SJSA1 (cell line): ENCODE measurements around the gene PITPNC1. TPM values are rescaled to one million over a fixed set of nuclear protein-coding genes. Genes with fewer than 3 reads are reported as not detected.
"Not testable (repeated sequence)": the region's sequence is repeated elsewhere in the genome, so short reads cannot be mapped to it uniquely, and the experiment has no call there.

Experiments used
- DNase-seq, 2 experiments: peaks; one replicate each; pipeline ENCODE4 v3.0.0-alpha.2; 2015 to 2020; ENCODE audit warnings: low spot score in 2 of 2, low read depth in 1 of 2
- H3K27ac ChIP-seq: fragments of 250-450 bp; sonication (Bioruptor Pico); 2 replicates; pipeline ENCODE4 v1.5.1; 2020; ENCODE audit warnings: mild to moderate bottlenecking, moderate library complexity
- H3K27me3 ChIP-seq: fragments of 250-450 bp; sonication (Bioruptor Pico); replicated peaks from 2 replicates; pipeline ENCODE4 v1.5.1; 2020; ENCODE audit warnings: mild to moderate bottlenecking, moderate library complexity
- H3K36me3 ChIP-seq: fragments of 250-450 bp; sonication (Bioruptor Pico); 2 replicates; pipeline ENCODE4 v1.5.1; 2020; ENCODE audit warnings: mild to moderate bottlenecking
- H3K4me1 ChIP-seq: fragments of 250-450 bp; sonication (Bioruptor Pico); replicated peaks from 2 replicates; pipeline ENCODE4 v1.6.1; 2021; ENCODE audit warnings: mild to moderate bottlenecking
- H3K4me3 ChIP-seq: fragments of 250-450 bp; sonication (Bioruptor Pico); 2 replicates; pipeline ENCODE4 v1.5.1; 2020; ENCODE audit warnings: mild to moderate bottlenecking
- H3K9me3 ChIP-seq: fragments of 250-450 bp; sonication (Bioruptor Pico); replicated peaks from 2 replicates; pipeline ENCODE4 v1.5.1; 2020; ENCODE audit warnings: mild to moderate bottlenecking
- total RNA-seq: library from RNA; depleted of rRNA; stranded (reverse); fragments of >200 nt; shearing (Covaris generic); gene quantifications from 2 replicates; pipeline ENCODE4 v1.2.3, GENCODE V29; 2014

PITPNC1 gene
- total RNA-seq, 1 experiment from 2014 or later: 9.1 TPM

GRCh38 chr17:67504182-67504581 lies 127.1 kb downstream of the PITPNC1 start:
- Histone ChIP-seq H3K27me3 (no peaks in the 10 kb centered on the region), H3K4me1 (no peaks in the 10 kb centered on the region), H3K27ac (no peak overlapping the region), H3K9me3 (no peaks in the 10 kb centered on the region), H3K4me3 (no peak overlapping the region), H3K36me3 (no peaks in the 10 kb centered on the region)
- DNase-seq: no peak

GRCh38 chr17:67506966-67507365 lies 129.9 kb downstream of the PITPNC1 start:
- Histone ChIP-seq H3K4me3 (no peak overlapping the region), H3K4me1 (no peaks in the 10 kb centered on the region), H3K9me3 (no peaks in the 10 kb centered on the region), H3K36me3 (no peaks in the 10 kb centered on the region), H3K27ac (no peak overlapping the region), H3K27me3 (no peaks in the 10 kb centered on the region)
- DNase-seq: no peak

- no peak for DNase-seq
- Histone ChIP-seq H3K36me3 (no peaks in the 10 kb centered on the region), H3K4me1 (no peaks in the 10 kb centered on the region), H3K4me3 (no peak overlapping the region), H3K27ac (no peak overlapping the region), H3K27me3 (no peaks in the 10 kb centered on the region), H3K9me3 (no peaks in the 10 kb centered on the region)
Measured at GRCh38 chr17:67509390-67510287, 132.6 kb downstream of the PITPNC1 start.

GRCh38 chr17:67511012-67511411 lies 133.9 kb downstream of the PITPNC1 start:
- H3K27me3 ChIP-seq: no peaks in the 10 kb centered on the region
- H3K4me3 ChIP-seq: no peak overlapping the region
- no peak overlapping the region for H3K27ac ChIP-seq
- H3K9me3 ChIP-seq: no peaks in the 10 kb centered on the region
- no peak for DNase-seq
- H3K36me3 ChIP-seq: no peaks in the 10 kb centered on the region
- H3K4me1 ChIP-seq: no peaks in the 10 kb centered on the region

GRCh38 chr17:67511804-67512203 lies 134.7 kb downstream of the PITPNC1 start:
- no peaks in the 10 kb centered on the region for H3K36me3 ChIP-seq
- no peaks in the 10 kb centered on the region for H3K4me1 ChIP-seq
- no peak overlapping the region for H3K27ac ChIP-seq
- H3K4me3 ChIP-seq: no peak overlapping the region
- H3K9me3 ChIP-seq: no peaks in the 10 kb centered on the region
- no peak for DNase-seq
- no peaks in the 10 kb centered on the region for H3K27me3 ChIP-seq

GRCh38 chr17:67514998-67515397 lies 137.9 kb downstream of the PITPNC1 start:
- Histone ChIP-seq H3K4me1 (no peaks in the 10 kb centered on the region), H3K4me3 (no peak overlapping the region), H3K27me3 (no peaks in the 10 kb centered on the region), H3K36me3 (no peaks in the 10 kb centered on the region), H3K9me3 (no peaks in the 10 kb centered on the region; the same call in 1 of the 2 replicates), H3K27ac (no peak overlapping the region)
- no peak for DNase-seq

GRCh38 chr17:67515490-67516083 lies 138.5 kb downstream of the PITPNC1 start:
- H3K27ac ChIP-seq: no peak overlapping the region
- H3K36me3 ChIP-seq: no peaks in the 10 kb centered on the region
- H3K9me3 ChIP-seq: no peaks in the 10 kb centered on the region; the same call in 1 of the 2 replicates
- no peaks in the 10 kb centered on the region for H3K27me3 ChIP-seq
- no peaks in the 10 kb centered on the region for H3K4me1 ChIP-seq
- H3K4me3 ChIP-seq: no peak overlapping the region
- DNase-seq: no peak

GRCh38 chr17:67516571-67516970 lies 139.5 kb downstream of the PITPNC1 start:
- H3K27ac ChIP-seq, H3K4me3 ChIP-seq, DNase-seq: not testable (repeated sequence)

GRCh38 chr17:67517325-67517724 lies 140.2 kb downstream of the PITPNC1 start:
- H3K4me3 ChIP-seq: no peak overlapping the region
- H3K4me1 ChIP-seq: no peaks in the 10 kb centered on the region
- H3K27ac ChIP-seq: no peak overlapping the region
- no peaks in the 10 kb centered on the region for H3K27me3 ChIP-seq
- no peaks in the 10 kb centered on the region; the same call in 1 of the 2 replicates for H3K9me3 ChIP-seq
- no peak for DNase-seq
- H3K36me3 ChIP-seq: no peaks in the 10 kb centered on the region

More at GRCh38 chr17:67516571-67516970, 139.5 kb downstream of the PITPNC1 start:
- not testable (repeated sequence) for H3K4me1 ChIP-seq, H3K36me3 ChIP-seq, H3K27me3 ChIP-seq, H3K9me3 ChIP-seq

GRCh38 chr17:67518876-67519275 lies 141.8 kb downstream of the PITPNC1 start:
- Histone ChIP-seq H3K4me1 (no peaks in the 10 kb centered on the region), H3K9me3 (no peaks in the 10 kb centered on the region; the same call in 1 of the 2 replicates), H3K27ac (no peak overlapping the region), H3K36me3 (no peaks in the 10 kb centered on the region), H3K4me3 (no peak overlapping the region), H3K27me3 (no peaks in the 10 kb centered on the region)
- DNase-seq: no peak

GRCh38 chr17:67519801-67520251 lies 142.7 kb downstream of the PITPNC1 start:
- Histone ChIP-seq H3K27ac (no peak overlapping the region), H3K4me3 (no peak overlapping the region)
- DNase-seq: no peak

GRCh38 chr17:67520252-67520906 lies 143.3 kb downstream of the PITPNC1 start:
- Histone ChIP-seq H3K9me3 (no peaks in the 10 kb centered on the region; the same call in 1 of the 2 replicates), H3K36me3 (no peaks in the 10 kb centered on the region), H3K27me3 (no peaks in the 10 kb centered on the region), H3K4me3 (no peak overlapping the region), H3K27ac (no peak overlapping the region), H3K4me1 (no peaks in the 10 kb centered on the region)
- no peak for DNase-seq

More at GRCh38 chr17:67519801-67520251, 142.7 kb downstream of the PITPNC1 start:
- H3K36me3 ChIP-seq: no peaks in the 10 kb centered on the region
- H3K9me3 ChIP-seq: no peaks in the 10 kb centered on the region; the same call in 1 of the 2 replicates
- no peaks in the 10 kb centered on the region for H3K4me1 ChIP-seq
- H3K27me3 ChIP-seq: no peaks in the 10 kb centered on the region

- Histone ChIP-seq H3K4me3 (no peak overlapping the region), H3K27ac (no peak overlapping the region), H3K36me3 (no peaks in the 10 kb centered on the region), H3K4me1 (no peaks in the 10 kb centered on the region), H3K9me3 (no peaks in the 10 kb centered on the region; the same call in 1 of the 2 replicates), H3K27me3 (no peaks in the 10 kb centered on the region)
- DNase-seq: no peak
Measured at GRCh38 chr17:67520916-67521774, 144.1 kb downstream of the PITPNC1 start.
